MCF 10A (cell line): Measurements from ENCODE around the gene ANKRA2. TPM values are rescaled to one million over a fixed set of nuclear protein-coding genes. Genes with fewer than 3 reads are reported as not detected.
"Not testable (repeated sequence)": the region's sequence is repeated elsewhere in the genome, so short reads cannot be mapped to it uniquely, and the experiment has no call there.

Experiments
- BruUV-seq: library from RNA; stranded (reverse); fragments of 400-500 nt; replicated peaks from 2 replicates; lab custom pipeline; 2021; lab: Mats Ljungman, UMichigan
- CTCF ChIA-PET: fragments of 300-600 bp; sonication (Branson Sonifier 250); formaldehyde crosslinking; extraction: SDS; loops from one replicate; lab custom pipeline; 2021; ENCODE audit warnings: antibody characterized with exemption, inconsistent platforms; lab: Yijun Ruan, JAX
- POLR2A ChIA-PET: fragments of 300-600, 350-650 bp; sonication (Branson Sonifier 250); formaldehyde crosslinking; extraction: SDS; loops from one replicate; lab custom pipeline; 2020; ENCODE audit warnings: antibody characterized with exemption, inconsistent platforms; lab: Yijun Ruan, JAX
- DNase-seq: peaks from one replicate; pipeline ENCODE4 v3.0.0-alpha.2; 2018; ENCODE audit not compliant: unreplicated experiment
- H3K27ac Mint-ChIP-seq: one replicate; pipeline ENCODE4 v1.8.0; 2022; ENCODE audit warnings: mild to moderate bottlenecking, low read depth, mixed read lengths; ENCODE audit not compliant: unreplicated experiment
- H3K27me3 Mint-ChIP-seq: one replicate; pipeline ENCODE4 v1.8.0; 2022; ENCODE audit warnings: mixed read lengths; ENCODE audit not compliant: insufficient read depth, unreplicated experiment
- H3K36me3 Mint-ChIP-seq: one replicate; pipeline ENCODE4 v1.8.0; 2022; ENCODE audit warnings: mild to moderate bottlenecking, moderate library complexity, mixed read lengths; ENCODE audit not compliant: insufficient read depth, unreplicated experiment
- H3K4me1 Mint-ChIP-seq: one replicate; pipeline ENCODE4 v1.8.0; 2022; ENCODE audit warnings: mixed read lengths; ENCODE audit not compliant: insufficient read depth, unreplicated experiment
- H3K4me3 Mint-ChIP-seq: one replicate; pipeline ENCODE4 v1.8.0; 2022; ENCODE audit warnings: mild to moderate bottlenecking, moderate library complexity, mixed read lengths; ENCODE audit not compliant: unreplicated experiment
- H3K9me3 Mint-ChIP-seq: one replicate; pipeline ENCODE4 v1.8.0; 2022; ENCODE audit warnings: mixed read lengths; ENCODE audit not compliant: unreplicated experiment
- CTCF ChIP-seq: fragments of 200-600 bp; IDR thresholded peaks from one replicate; pipeline ENCODE4 v1.8.0; 2022; ENCODE audit warnings: antibody characterized with exemption, mild to moderate bottlenecking; ENCODE audit not compliant: unreplicated experiment
- intact Hi-C: fragments of 100-400 bp; cut with micrococcal nuclease; formaldehyde crosslinking; loops from 2 replicates; pipeline ENCODE4 v1.14.1; 2022
- total RNA-seq: library from RNA; stranded (reverse); gene quantifications from 2 replicates; pipeline ENCODE4 v1.2.3, GENCODE V29; 2022

ANKRA2 gene
- total RNA-seq, 1 experiment from 2014 or later, result 19.3 TPM

DNA sequence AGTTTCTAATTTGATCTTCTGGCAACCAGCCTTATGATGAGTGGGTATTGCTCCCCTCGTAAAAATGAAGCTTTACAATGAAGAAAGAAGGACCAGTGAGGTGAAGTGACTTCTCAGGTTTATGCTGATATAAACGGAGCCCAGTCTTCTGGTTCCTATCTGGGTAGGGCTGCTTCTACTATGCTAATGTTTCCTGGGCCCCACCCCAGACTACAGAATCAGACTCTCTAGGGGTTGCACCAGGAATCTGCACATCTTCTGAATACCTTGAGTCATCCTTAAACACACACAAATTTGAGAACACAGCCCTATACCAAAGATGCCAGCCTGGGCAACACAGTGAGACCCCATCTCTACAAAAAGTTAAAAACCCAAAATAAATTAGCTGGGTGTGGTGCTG lies 51.0 kb downstream of the ANKRA2 start:
- Mint-ChIP-seq H3K27ac (no peak overlapping the region), H3K9me3 (no peaks in the 10 kb centered on the region), H3K4me1 (peaks cover 3% of the 10 kb centered on the region), H3K27me3 (no peaks in the 10 kb centered on the region), H3K4me3 (no peak overlapping the region), H3K36me3 (peaks cover 6% of the 10 kb centered on the region)
- intact Hi-C loops, result no loop called here
- CTCF ChIA-PET, result interaction anchor here (3.4 kb wide), 1 partner anchor 23 kb away, joined by 12 read pairs; no protein-coding TSS in a partner anchor
- no peak for TF ChIP-seq CTCF
- no TSS peak for BruUV-seq
- no peak for DNase-seq
- POLR2A ChIA-PET, result interaction anchor here (0.6 to 2.7 kb wide), 2 partner anchors 12 to 16 kb away, joined by 3 to 17 read pairs; partner anchors contain the start of gene BTF3

- no peak for TF ChIP-seq CTCF
- H3K4me1 Mint-ChIP-seq, result no peaks in the 10 kb centered on the region
- H3K4me3 Mint-ChIP-seq, result no peak overlapping the region
- no peaks in the 10 kb centered on the region for H3K27me3 Mint-ChIP-seq
- peaks cover 6% of the 10 kb centered on the region for H3K36me3 Mint-ChIP-seq
- BruUV-seq, result no TSS peak
- ChIA-PET CTCF (interaction anchor here (3.4 kb wide), 1 partner anchor 23 kb away, joined by 12 read pairs; no protein-coding TSS in a partner anchor), POLR2A (interaction anchor here (2.7 kb wide), 1 partner anchor 16 kb away, joined by 17 read pairs; the partner anchor contains the start of gene BTF3)
- intact Hi-C loops, result no loop called here
- DNase-seq, result no peak
- no peaks in the 10 kb centered on the region for H3K9me3 Mint-ChIP-seq
- no peak overlapping the region for H3K27ac Mint-ChIP-seq
Measured at GRCh38 chr5:73513996-73514395, 51.4 kb downstream of the ANKRA2 start.

GRCh38 chr5:73508521-73508920 lies 56.9 kb downstream of the ANKRA2 start:
- H3K9me3 Mint-ChIP-seq, H3K4me3 Mint-ChIP-seq, H3K27ac Mint-ChIP-seq, H3K27me3 Mint-ChIP-seq, H3K4me1 Mint-ChIP-seq, DNase-seq, intact Hi-C loops, BruUV-seq: not testable (repeated sequence)
- peaks cover 39% of the 10 kb centered on the region for H3K36me3 Mint-ChIP-seq
- POLR2A ChIA-PET, result interaction anchor here (0.6 to 3.2 kb wide), 2 partner anchors 10 to 54 kb away, joined by 3 to 34 read pairs; partner anchors contain the start of gene BTF3
- CTCF ChIA-PET, result interaction anchor here (0.6 to 4.3 kb wide), 3 partner anchors 9 to 54 kb away, joined by 4 to 18 read pairs (median 4); no protein-coding TSS in a partner anchor

GRCh38 chr5:73507062-73507461 lies 58.4 kb downstream of the ANKRA2 start:
- ChIA-PET CTCF (interaction anchor here (0.6 to 4.3 kb wide), 5 partner anchors 10 to 32 kb away, joined by 3 to 18 read pairs (median 7); no protein-coding TSS in a partner anchor), POLR2A (interaction anchor here (0.9 to 3.2 kb wide), 3 partner anchors 9 to 49 kb away, joined by 3 to 34 read pairs (median 3); partner anchors contain the start of gene BTF3)
- BruUV-seq, result no TSS peak
- H3K9me3 Mint-ChIP-seq, result no peaks in the 10 kb centered on the region
- H3K4me1 Mint-ChIP-seq, result no peaks in the 10 kb centered on the region
- H3K27ac Mint-ChIP-seq, result no peak overlapping the region
- no peaks in the 10 kb centered on the region for H3K27me3 Mint-ChIP-seq
- no peak overlapping the region for H3K4me3 Mint-ChIP-seq
- TF ChIP-seq CTCF, result no peak
- H3K36me3 Mint-ChIP-seq, result peaks cover 54% of the 10 kb centered on the region
- DNase-seq, result no peak
- intact Hi-C loops, result no loop called here
